ENCODE results near the gene PRPF6. TPM values are rescaled to one million over a fixed set of nuclear protein-coding genes. Genes with fewer than 3 reads are reported as not detected.
A peak's percentile ranks its signal among the peaks of the same experiment; 100 is the strongest.

PRPF6 gene
- total RNA-seq, 2 experiments from 2014 or later, result 50.6 to 51.3 TPM

GRCh38 chr20:63979557-63980316, 1.2 kb upstream of the PRPF6 start, which contains the start of gene SAMD10:
Gene SAMD10 (minus strand): TSS chr20:63979642. CDS start chr20:63979467, 175 bp downstream.
- ChIA-PET CTCF (interaction anchor here (0.6 to 3.8 kb wide), 10 partner anchors 21 to 140 kb away, joined by 3 to 40 read pairs (median 4); partner anchors contain the start of genes TPD52L2 and UCKL1), POLR2A (interaction anchor here (0.5 to 2.3 kb wide), 16 partner anchors 9 to 459 kb away, joined by 3 to 36 read pairs (median 3); partner anchors contain the start of genes PPDPF, RTEL1, TPD52L2 and UCKL1)
- ATAC-seq (ENCODE audit: poor library complexity), result peak; percentile 29
- Mint-ChIP-seq H3K4me3 (peak within 1 kb of the TSS; percentile 90), H3K27me3 (no peaks in the 10 kb centered on the region), H3K4me1 (ENCODE audit: low read depth) (peaks cover 69% of the 10 kb centered on the region), H3K9me3 (no peaks in the 10 kb centered on the region), H3K27ac (peak within 1 kb of the TSS; percentile 98), H3K36me3 (ENCODE audit: low read depth) (peaks cover 62% of the 10 kb centered on the region)
- peaks cover 60% of the 10 kb centered on the region for H3K4me1 ChIP-seq (ENCODE audit: insufficient read depth, low read length)
- intact Hi-C loops (cut with DNase I, micrococcal nuclease), result loop anchor here (2.0 to 10.0 kb wide), 10 partner anchors 55 to 542 kb away; partner anchors contain the start of genes ARFRP1 (in 2 of the 2), ZGPAT (in 2 of the 2), C20orf204 (in 1 of the 2) and PTK6 (in 1 of the 2)
- H3K27me3 ChIP-seq (ENCODE audit: control insufficient read depth in 1 of 2, insufficient read depth in 2 of 2, low read length in 2 of 2), result no peaks in the 10 kb centered on the region
- H3K36me3 ChIP-seq (ENCODE audit: insufficient read depth, low read length), result peaks cover 30% of the 10 kb centered on the region
- no peaks in the 10 kb centered on the region for H3K9me3 ChIP-seq (ENCODE audit: control insufficient read depth in 1 of 2, insufficient read depth in 1 of 2, low read length in 2 of 2)
- peak within 1 kb of the TSS; percentile 78 for H3K4me3 ChIP-seq (ENCODE audit: low read length)
- DNase-seq, result peak in 13 of 14 experiments; percentile 45 to 86 (median 60)
- peak within 1 kb of the TSS; percentile 85 to 87 for H3K27ac ChIP-seq (ENCODE audit: low read depth in 1 of 2, low read length in 2 of 2)
- peak; percentile 33 for TF ChIP-seq CTCF (IDR thresholded peaks at IDR 0.05)

- Mint-ChIP-seq H3K27me3 (no peaks in the 10 kb centered on the region), H3K36me3 (ENCODE audit: low read depth) (peaks cover 65% of the 10 kb centered on the region), H3K4me1 (ENCODE audit: low read depth) (peaks cover 69% of the 10 kb centered on the region), H3K9me3 (no peaks in the 10 kb centered on the region), H3K27ac (peak overlapping the region; percentile 98), H3K4me3 (peak overlapping the region; percentile 90)
- ChIA-PET CTCF (interaction anchor here (0.7 to 3.8 kb wide), 15 partner anchors 21 to 442 kb away, joined by 3 to 40 read pairs (median 5); partner anchors contain the start of genes ARFRP1, TPD52L2, UCKL1 and ZGPAT), POLR2A (interaction anchor here (0.7 to 2.3 kb wide), 22 partner anchors 10 to 460 kb away, joined by 3 to 36 read pairs (median 3); partner anchors contain the start of genes OPRL1, PPDPF, RGS19 and RTEL1)
- peak overlapping the region; percentile 85 to 87 for H3K27ac ChIP-seq (ENCODE audit: low read depth in 1 of 2, low read length in 2 of 2)
- H3K9me3 ChIP-seq (ENCODE audit: control insufficient read depth in 1 of 2, insufficient read depth in 1 of 2, low read length in 2 of 2), result no peaks in the 10 kb centered on the region
- ATAC-seq (ENCODE audit: poor library complexity), result peak; percentile 52
- peak overlapping the region; percentile 69 for H3K4me3 ChIP-seq (ENCODE audit: low read length)
- H3K27me3 ChIP-seq (ENCODE audit: control insufficient read depth in 1 of 2, insufficient read depth in 2 of 2, low read length in 2 of 2), result no peaks in the 10 kb centered on the region
- peaks cover 60% of the 10 kb centered on the region for H3K4me1 ChIP-seq (ENCODE audit: insufficient read depth, low read length)
- intact Hi-C loops (cut with DNase I, micrococcal nuclease), result loop anchor here (2.0 to 10.0 kb wide), 5 partner anchors 54 to 142 kb away; partner anchors contain the start of genes C20orf204 (in 1 of the 2) and TCEA2 (in 1 of the 2)
- peak in 4 of 14 experiments; percentile 50 to 74 (median 62) for DNase-seq
- TF ChIP-seq CTCF (IDR thresholded peaks at IDR 0.05), result no peak
- H3K36me3 ChIP-seq (ENCODE audit: insufficient read depth, low read length), result peaks cover 30% of the 10 kb centered on the region
Measured at GRCh38 chr20:63980317-63980805, 571 bp upstream of the PRPF6 start.

- TF ChIP-seq CTCF (IDR thresholded peaks at IDR 0.05), result no peak
- Histone ChIP-seq H3K4me1 (ENCODE audit: insufficient read depth, low read length) (peaks cover 47% of the 10 kb centered on the region), H3K27me3 (ENCODE audit: control insufficient read depth in 1 of 2, insufficient read depth in 2 of 2, low read length in 2 of 2) (no peaks in the 10 kb centered on the region), H3K4me3 (ENCODE audit: low read length) (no peak overlapping the region), H3K27ac (ENCODE audit: low read depth in 1 of 2, low read length in 2 of 2) (no peak overlapping the region), H3K36me3 (ENCODE audit: insufficient read depth, low read length) (peaks cover 49% of the 10 kb centered on the region), H3K9me3 (ENCODE audit: control insufficient read depth in 1 of 2, insufficient read depth in 1 of 2, low read length in 2 of 2) (no peaks in the 10 kb centered on the region)
- CTCF ChIA-PET, result interaction anchor here (0.8 to 3.2 kb wide), 2 partner anchors 9 to 118 kb away, joined by 3 to 16 read pairs; partner anchors contain the start of gene TPD52L2
- Mint-ChIP-seq H3K27me3 (no peaks in the 10 kb centered on the region), H3K36me3 (ENCODE audit: low read depth) (peaks cover 79% of the 10 kb centered on the region), H3K27ac (peak overlapping the region; percentile 98), H3K9me3 (no peaks in the 10 kb centered on the region), H3K4me3 (peak overlapping the region; percentile 76), H3K4me1 (ENCODE audit: low read depth) (peaks cover 48% of the 10 kb centered on the region)
- POLR2A ChIA-PET, result interaction anchor here (1.5 kb wide), 1 partner anchor 27 kb away, joined by 3 read pairs; the partner anchor contains the start of gene UCKL1
- no peak for DNase-seq
- intact Hi-C loops (cut with DNase I, micrococcal nuclease), result loop anchor here in 1 of 2 experiments (5.0 to 10.0 kb wide), 2 partner anchors 52 to 139 kb away; partner anchors contain the start of gene C20orf204
- no peak for ATAC-seq (ENCODE audit: poor library complexity)
Measured at GRCh38 chr20:63982937-63983336, 2.0 kb downstream of the PRPF6 start.
